WI38 (cell line): ENCODE measurements around the gene TMC1.
"Not testable (repeated sequence)": the region's sequence is repeated elsewhere in the genome, so short reads cannot be mapped to it uniquely, and the experiment has no call there.

ENCODE experiments used
- H3K4me3 ChIP-seq: 2 replicates; pipeline ENCODE4 v1.5.1; 2011; ENCODE audit warnings: low read depth, mild to moderate bottlenecking, control low read depth, low read length
- TF ChIP-seq, protein P1 (sequence below): IDR thresholded peaks from 2 replicates; pipeline ENCODE4 v1.5.1; 2012; ENCODE audit warnings: low read depth, mild to moderate bottlenecking, control low read depth, low read length

Gene TMC1

GRCh38 chr9:72521416-72521815 lies at the start of gene TMC1:
Gene TMC1 (plus strand): TSS chr9:72521608. CDS start chr9:72648649, 127,041 bp downstream.
- H3K4me3 ChIP-seq = not testable (repeated sequence)

GRCh38 chr9:72473474-72474261 lies 47.7 kb upstream of the TMC1 start:
- no peak overlapping the region for H3K4me3 ChIP-seq
- TF ChIP-seq, protein P1, sequence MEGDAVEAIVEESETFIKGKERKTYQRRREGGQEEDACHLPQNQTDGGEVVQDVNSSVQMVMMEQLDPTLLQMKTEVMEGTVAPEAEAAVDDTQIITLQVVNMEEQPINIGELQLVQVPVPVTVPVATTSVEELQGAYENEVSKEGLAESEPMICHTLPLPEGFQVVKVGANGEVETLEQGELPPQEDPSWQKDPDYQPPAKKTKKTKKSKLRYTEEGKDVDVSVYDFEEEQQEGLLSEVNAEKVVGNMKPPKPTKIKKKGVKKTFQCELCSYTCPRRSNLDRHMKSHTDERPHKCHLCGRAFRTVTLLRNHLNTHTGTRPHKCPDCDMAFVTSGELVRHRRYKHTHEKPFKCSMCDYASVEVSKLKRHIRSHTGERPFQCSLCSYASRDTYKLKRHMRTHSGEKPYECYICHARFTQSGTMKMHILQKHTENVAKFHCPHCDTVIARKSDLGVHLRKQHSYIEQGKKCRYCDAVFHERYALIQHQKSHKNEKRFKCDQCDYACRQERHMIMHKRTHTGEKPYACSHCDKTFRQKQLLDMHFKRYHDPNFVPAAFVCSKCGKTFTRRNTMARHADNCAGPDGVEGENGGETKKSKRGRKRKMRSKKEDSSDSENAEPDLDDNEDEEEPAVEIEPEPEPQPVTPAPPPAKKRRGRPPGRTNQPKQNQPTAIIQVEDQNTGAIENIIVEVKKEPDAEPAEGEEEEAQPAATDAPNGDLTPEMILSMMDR = no peak

- no peak overlapping the region for H3K4me3 ChIP-seq
- TF ChIP-seq, protein P1 = no peak
Measured at GRCh38 chr9:72474676-72475075, 46.7 kb upstream of the TMC1 start.

DNA sequence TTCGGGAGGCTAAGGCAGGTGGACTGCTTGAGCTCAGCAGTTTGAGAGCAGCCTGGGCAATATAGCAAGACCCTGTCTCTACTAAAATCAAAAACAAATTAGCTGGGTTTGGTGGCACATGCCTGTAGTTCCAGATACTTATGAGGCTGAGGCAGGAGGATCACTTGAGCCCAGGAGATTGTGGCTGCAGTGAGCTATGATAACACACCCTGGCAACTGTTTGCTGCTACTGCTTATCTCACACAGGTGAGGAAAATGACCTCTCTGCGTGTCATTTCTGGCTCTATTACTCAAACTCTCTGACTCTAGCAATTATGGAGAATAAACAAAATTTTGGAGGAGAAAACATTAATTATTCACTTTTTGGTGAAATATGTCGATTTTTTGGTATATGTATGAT lies 45.3 kb upstream of the TMC1 start:
- TF ChIP-seq, protein P1 = no peak
- no peak overlapping the region for H3K4me3 ChIP-seq

DNA sequence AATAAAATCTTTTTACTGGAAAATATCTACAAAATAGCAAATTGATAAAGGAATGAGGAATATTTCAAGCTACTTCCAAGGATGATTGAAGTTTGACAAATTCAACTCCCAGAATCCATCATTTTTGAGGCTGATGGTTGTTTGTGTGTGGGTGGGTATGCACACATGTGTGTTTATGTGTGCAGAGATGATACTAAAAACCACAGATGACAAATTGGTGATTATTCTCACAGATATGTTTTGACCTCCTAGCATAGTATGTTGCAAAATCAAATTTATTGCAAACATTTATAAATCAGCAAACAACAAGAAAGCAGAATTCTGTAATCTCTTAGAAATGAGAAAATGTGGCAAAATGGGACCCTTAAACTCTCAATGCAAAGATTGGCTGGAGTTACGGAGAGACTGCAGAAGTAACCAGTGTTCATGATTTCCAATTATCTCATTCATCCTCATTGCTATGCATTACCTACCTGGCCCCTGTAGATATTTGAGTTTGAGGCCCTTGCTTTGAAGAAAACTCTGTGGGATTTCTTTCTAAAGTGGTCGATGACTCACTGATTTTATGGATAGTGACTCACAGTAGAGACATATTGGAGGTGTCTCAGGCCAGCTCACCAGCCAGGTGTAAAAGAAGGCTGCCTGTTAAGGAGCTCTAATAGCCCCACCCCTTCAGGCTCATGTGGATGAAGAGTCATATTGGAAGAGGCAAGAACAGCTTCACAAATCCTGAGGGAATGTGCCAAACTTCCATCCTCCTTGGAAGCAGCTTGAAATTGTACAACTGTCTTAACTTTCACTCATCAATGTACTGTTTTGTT lies 44.6 kb upstream of the TMC1 start:
- TF ChIP-seq, protein P1 = no peak
- H3K4me3 ChIP-seq = no peak overlapping the region

- H3K4me3 ChIP-seq = no peak overlapping the region; the same call in 1 of the 2 replicates
Measured at GRCh38 chr9:72477930-72478518, 43.4 kb upstream of the TMC1 start.

DNA sequence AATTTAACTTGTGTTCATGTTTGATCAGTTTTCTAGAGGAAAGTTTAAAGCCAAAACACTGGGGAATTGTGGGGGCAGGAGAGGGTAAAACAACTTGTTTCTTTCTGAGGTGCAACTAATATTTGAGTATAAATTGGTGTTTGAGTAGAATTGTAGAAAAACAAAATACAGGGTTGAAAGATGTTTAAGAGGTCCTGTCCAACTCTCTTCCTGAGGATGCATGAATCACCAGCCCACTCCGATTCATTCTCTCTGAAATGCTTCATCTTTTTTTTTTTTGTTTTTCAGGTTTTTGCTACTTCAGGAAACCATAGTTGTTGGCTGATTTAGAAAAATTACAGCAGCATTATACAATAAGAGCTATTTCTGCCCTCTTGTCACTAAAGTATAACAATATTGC lies 42.4 kb upstream of the TMC1 start:
- no peak overlapping the region for H3K4me3 ChIP-seq
- TF ChIP-seq, protein P1 = no peak

More at GRCh38 chr9:72477930-72478518, 43.4 kb upstream of the TMC1 start:
- TF ChIP-seq, protein P1 = no peak

- not testable (repeated sequence) for H3K4me3 ChIP-seq
Measured at GRCh38 chr9:72480261-72480660, 41.1 kb upstream of the TMC1 start.
